Kidney capillary endothelial cell (primary cell): ENCODE measurements around the gene CLSTN2.

Source experiments
- DNase-seq: peaks from one replicate; pipeline ENCODE4 v3.0.0-alpha.2; 2018; ENCODE audit warnings: low spot score

CLSTN2 gene

DNA sequence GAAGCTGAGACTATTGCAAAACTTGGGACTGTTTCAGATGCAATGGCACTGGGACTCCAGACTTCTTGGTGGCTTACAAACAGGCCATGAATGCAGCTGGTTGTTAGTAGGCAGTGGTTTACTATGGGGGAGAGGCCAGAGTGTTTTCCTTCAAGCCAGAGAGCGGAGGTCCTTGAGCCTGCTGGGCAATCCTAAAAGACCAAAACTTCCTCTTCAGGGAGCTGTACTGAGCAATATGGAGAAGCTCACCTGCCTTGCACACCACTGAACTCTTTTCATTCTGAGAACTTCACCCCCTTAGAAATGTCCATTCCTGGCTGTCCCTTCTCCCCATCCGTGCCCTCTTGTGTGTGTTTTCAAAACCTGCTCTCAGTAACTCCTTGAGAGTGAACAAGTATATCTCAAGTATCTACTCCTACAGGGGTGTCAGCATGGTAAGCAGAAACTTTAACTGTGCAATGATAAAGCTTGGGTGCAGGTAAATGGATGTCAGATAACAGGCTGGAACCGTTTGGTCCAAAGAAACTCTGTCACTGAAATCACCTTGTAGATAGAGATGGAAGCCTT, 213.9 kb downstream of the CLSTN2 start:
- no peak for DNase-seq

DNA sequence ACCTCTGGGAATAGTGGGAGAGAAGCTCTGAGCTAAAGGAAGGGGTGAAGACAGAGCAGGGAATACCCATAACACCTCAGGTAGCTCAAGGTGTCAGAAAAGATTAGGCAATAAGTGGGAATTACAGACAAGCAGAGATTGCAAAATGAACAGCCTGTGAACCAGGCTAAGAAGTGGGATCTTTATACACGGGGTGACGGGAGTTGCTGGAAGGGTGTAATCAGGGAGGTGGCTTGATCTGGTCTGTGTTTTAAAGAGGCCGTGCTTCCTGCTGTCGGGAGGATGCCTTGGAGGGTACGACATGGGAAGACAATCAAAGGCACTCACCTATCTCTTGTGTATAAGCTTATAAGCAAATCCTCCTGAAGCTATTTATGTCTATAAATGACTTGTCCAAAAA, 216.3 kb downstream of the CLSTN2 start:
- no peak for DNase-seq

DNA sequence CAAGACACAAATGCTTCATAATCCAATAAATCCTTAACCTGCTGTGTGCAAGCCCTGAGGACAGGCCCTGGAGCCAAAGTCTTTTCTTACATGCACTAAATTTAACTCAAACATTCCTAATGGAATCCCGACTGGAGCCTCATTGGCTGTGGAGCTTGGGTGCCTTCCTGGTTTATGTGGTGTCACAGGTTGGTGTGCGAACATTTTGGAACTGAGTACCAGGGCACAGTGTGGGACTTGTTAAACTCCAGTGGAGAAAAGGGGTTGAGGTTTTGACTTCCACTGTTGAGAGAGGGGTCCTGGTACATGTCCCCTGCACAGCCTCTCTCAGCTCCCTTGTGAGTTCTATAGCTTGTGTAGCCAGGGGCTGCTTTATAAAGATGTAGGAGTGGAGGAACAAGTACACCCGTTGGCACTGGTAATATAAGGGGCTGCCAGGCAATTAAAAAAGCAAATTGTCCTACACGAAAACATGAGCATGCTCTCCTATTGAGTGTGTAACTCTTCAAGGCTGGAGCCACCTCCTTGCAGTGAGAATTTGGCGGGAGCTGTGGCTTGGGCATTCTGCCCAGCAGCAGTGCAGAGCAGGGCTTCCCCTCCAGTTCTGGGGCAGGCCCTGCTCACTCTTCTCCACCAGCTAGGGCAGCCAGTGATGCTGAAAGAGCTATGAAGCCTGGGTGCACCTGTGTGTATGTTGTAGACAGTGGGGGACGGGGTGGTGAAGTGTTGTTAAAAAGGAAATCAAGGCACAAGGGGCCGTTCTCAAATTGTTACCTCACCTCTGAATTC, 218.1 kb downstream of the CLSTN2 start:
- DNase-seq = no peak

DNA sequence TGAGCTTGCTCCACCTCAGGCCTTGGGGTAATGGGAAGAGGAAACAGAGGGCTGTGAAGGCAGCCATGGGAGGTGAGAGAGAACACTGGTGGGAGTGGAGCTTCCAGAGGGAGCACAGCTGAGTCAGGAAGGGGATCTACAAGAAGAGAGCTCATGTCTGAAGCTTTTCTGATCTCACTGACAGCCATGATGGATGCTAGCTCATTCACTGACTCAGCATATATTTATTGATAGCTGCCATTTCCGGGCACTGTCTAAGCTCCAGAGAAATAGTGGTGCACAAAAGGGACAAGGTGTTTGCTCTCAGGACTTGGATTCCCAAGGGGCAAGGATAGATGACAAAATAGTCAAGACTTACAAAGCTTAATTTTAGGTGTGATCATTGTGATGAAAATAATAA, 218.8 kb downstream of the CLSTN2 start:
- DNase-seq = no peak

DNA sequence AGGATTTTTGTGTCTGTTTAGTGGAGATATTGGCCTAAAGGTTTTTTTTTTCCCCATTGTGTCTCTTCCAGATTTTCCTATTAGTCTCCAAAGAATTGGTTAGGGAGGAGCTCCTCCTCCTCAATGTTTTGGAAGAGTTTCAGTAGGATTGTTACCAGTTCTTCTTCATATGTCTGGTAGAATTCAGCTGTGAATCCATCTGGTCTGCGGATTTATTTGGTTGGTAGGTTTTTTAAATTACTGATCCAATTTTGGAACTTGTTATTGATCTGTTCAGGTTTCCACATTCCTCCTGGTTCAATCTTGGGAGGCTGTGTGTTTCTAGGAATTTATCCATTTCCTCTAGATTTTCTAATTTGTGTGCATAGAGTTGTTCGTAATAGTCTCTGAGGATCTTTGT, 222.2 kb downstream of the CLSTN2 start:
- no peak for DNase-seq

DNA sequence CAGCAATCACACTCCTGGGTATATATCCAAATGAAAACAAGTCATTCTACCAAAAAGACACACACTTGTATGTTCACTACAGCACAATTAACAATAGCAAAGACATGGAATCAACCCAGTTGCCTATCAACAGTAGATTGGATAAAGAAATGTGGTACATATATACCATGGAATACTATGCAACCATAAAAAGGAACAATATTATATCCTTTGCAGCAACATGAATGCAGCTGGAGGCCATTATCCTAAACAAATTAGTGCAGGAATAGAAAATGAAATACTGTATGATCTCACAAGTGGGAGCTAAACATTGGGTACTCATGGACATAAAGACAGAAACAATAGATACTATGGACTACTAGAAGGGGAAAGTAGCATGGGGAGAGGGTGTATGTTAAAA, 224.7 kb downstream of the CLSTN2 start:
- no peak for DNase-seq

DNA sequence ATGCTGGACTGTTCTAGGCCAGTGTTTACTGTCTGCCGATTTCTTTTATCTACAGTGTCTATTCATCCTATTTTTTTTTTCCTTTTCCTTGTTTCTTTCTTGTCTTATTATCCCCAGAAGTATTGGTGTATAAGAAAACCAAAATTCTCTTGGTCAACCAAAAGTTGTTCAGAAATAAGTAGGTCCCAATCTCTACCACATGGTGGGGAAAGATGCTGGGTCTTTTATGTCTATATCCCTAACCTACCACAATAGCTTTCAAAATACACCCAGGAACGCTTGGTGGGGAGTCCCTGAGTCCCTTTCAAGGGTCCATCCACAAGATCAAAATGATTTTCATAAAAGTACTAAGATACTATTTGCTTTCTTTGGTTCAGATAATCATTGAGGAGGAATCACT, 225.6 kb downstream of the CLSTN2 start:
- no peak for DNase-seq

DNA sequence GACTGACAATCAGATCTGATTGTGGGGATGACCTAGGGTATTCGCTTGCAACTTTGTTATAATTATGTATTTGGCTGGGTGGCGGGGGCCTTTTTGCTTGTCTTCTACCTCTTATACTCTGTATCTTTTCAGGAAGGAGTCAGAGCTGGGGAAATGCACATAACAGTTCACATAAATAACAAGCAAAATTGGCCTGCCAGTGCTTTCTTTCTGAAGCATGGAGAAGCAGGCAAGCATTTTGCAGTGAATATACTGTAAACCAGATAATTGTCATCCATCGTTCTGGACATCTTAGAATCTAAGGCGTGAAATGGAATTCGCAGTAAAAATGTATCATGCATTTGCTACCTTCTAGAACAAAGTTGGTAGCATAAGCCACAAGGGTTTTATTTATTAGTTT, 227.6 kb downstream of the CLSTN2 start:
- no peak for DNase-seq

DNA sequence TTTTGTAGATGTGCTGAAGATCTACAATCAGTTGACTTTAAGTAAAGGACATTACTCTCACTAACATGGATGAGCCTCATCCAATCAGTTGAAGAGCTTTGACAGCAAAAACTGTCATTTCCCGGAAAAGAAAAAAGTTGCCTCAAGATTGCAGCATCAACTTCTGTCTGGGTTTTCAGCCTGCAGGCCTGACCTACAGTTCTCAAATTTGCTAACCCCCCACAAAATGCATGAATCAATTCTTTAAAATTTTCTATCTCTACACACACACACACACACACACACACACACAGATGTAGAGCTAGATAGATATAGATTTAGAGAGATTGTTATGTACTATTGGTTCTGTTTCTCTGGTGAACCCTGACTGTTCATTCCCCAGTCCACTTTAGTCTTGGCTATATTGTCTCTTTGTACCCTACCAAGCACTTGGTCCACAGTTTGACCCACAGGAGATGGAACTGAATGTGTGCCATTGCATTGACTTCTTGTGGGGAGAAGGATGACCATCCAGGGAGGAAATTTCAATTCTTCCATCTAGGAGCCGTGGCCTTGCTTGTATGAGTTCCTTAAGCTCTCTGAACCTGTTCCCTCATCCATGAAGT, 228.3 kb downstream of the CLSTN2 start:
- DNase-seq = no peak

DNA sequence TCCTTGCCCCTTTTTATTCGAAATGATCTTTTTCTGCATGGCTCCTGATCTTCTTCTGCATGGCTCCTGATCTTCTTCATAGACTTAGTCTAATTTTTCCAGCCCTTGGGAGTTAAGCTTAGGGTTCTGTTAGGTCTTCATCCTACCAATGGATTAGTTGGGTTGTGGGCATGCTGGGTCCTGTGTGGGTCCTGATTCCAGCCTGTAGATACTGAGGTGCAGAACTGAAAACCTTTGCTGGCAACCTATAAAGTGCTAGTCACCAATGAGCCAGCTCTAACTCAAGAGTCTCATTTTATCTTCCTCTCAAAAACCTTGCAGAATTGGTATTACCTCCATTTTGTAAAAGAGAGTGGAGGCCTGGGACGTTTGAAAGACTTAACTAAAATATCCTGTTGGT, 229.2 kb downstream of the CLSTN2 start:
- no peak for DNase-seq

DNA sequence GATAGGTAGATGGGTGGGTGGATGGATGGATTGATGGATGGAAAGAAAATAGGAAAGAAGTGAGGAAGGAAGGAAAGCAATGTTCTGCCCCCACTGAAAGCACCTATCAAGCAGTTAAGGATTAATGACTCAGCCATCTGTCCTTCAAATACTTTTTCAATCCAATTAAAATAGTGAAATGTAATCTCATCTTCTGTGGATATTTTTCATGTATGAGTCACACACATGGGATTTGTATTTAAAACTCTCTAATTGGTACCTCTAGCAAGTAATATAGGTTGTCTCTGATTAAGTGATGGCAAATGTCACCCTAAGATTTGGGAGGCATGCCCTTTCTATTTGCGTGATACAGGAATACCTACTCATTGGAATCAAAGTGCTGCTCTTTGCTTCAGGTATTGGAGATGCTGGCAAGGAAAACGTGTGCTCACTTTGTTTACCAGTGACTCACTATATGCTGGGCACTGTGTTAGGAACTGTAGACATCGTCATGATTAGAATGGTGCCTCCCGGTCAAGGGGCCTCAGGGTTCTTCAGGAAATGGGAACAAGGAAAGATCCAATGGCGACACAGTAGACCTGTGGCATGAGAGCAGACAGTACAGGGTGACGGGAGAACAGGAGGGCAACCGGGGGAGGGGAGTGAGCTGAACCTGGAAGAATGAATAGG, 230.1 kb downstream of the CLSTN2 start:
- DNase-seq = no peak

DNA sequence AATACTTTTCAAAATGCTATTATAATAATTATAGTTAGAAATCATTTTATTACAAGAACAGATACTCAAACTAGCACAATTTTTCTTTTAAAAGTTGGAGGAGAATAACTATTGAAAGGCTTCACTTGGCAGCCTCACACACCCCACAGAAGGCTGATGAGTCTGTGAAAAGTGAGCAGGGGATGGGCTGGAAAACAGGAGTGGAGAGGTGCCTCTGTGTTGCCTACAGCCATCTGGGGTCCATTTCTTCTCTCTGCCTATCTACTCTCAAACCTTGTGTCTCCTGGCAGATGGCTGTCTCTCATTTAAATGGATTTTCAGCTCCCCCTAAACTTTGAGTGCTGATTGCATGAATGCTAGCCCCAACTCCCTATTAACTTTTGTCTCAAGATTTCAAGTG, 230.8 kb downstream of the CLSTN2 start:
- no peak for DNase-seq

DNA sequence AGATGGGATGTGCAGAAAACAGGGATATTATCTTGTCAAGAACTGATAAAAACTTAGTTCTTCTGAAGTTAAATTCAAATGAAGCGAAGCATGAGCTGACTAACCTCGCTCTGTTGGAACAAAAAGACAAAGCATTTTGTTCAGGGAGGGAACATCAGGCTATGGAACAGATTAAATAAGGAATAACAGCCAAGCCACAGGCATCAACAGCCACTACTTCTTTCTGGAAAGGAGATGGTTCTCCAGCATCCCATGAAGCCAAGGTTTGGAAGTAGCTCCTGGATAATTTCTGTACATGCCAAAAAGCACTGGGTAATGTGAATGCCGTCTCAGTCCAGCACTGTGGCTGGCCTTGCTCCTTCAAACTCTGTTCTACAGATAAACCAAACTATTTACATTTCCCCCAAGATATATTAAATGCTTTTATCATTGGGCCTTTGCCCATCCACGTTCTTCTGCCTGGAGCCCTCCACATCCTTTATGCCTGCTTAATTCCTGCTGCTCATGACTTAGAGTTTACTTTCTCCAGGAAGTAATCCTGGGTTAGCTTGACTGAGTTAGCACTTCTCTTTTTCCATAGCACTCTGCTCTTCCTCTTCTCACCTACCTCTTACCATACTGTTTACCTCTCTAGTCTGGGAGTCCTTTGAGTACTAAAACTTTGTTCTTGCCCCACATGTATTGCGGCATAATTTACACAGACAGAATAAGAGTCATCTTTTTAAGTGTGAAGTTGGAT, 232.0 kb downstream of the CLSTN2 start:
- DNase-seq = no peak

DNA sequence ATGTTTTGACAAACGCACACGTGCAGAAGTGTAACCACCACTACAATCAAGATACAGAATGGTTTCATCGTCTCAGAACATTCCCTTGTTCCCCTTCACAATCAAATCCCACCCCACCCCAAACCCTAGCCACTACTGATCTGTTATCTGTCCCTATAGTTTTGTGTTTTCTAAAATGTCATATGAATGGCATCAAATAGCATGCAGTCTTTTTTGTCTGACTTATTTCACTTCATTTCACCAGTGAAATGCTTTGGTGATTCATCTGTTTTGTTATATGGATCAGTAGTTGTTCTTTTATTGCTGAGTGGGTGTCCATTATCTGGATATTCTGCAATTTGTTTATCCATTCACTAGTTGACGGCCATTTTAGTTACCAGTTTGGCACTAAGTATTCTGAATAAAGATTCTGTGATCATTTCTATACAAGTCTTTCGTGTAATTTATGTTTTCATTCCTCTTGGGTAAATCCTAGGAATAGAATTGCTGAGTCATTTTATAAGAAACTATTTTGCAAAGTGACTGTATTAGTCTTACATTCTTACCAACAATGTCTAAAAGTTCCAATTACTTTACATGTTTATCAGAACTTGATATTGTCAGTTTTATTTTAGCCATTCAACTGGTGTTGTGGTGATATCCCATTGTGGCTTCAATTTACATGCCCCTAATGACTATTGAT, 232.8 kb downstream of the CLSTN2 start:
- DNase-seq = no peak

DNA sequence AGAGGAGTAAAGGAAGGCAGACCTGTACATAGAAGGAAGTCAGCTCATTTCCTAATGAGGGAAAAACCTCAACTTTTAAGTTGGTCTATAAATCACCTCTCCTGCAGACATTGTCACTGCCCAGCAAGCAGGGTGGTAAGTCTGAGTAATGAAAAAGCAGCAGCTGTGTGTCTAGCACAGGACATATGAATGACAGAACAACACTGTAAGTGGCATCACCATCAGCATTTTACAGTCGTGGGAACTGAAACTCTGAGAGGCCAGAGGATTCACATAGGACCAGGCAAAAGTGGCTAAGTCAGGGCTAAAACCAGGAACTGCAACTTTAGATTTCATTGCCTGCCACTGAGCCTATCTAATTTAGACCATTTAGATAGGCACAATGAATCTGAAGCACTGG, 235.6 kb downstream of the CLSTN2 start:
- DNase-seq = no peak

DNA sequence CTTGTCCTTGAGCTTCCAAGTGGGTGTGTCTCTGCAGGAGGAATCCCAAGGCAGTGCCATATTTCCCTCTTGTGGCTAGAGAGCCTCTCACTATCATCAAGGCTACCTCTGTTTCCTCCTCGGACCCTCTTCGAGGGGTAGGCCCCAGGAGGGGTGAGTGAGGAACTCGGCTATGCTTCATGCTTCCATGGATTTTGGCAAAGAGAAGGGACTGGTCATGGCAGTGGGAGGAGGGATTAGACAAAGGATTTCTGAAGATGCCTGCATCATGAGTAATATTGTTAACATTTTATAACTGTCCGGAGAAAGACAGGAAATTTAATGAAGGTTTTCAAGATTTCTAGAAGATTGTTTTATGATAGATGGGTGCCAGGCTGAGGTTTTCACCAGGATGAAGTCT, 241.5 kb downstream of the CLSTN2 start:
- no peak for DNase-seq

DNA sequence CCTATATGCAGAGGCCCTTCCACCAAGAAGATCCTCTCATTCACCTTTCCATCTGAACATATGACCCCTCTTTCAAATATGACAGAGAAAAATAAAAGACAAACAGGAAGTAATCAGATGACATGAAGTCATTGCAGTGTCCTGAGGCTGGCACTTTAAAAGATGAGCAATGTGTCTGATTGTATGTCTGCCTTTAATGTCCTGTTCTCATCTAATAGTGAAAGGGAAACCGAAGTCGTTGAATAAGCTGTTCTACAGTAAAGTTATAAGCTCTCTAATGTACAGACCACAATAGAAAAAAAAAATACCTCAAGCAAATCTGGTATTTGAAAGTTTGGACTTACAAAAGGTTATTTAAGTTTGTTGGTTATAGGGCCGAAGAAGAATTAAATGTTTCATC, 243.0 kb downstream of the CLSTN2 start:
- DNase-seq = no peak

DNA sequence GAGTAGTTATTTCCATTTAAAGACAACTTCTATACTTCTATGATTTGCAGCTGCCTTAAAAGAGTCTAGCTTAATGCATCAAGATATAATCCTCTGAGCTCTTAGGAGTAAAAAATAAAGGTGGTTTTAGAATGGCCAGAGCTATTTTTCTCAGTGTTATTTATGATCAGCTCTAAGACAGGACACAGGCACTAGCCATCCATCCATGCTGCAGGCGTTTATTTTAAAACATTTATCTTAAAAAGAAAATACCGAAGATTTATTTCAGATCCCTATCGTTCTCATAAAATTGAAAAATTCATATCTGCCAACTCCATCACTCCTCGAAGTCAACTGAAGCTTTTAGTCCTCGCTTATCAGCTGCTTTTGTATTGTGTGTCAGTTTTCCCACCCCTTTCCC, 243.5 kb downstream of the CLSTN2 start:
- DNase-seq = no peak

DNA sequence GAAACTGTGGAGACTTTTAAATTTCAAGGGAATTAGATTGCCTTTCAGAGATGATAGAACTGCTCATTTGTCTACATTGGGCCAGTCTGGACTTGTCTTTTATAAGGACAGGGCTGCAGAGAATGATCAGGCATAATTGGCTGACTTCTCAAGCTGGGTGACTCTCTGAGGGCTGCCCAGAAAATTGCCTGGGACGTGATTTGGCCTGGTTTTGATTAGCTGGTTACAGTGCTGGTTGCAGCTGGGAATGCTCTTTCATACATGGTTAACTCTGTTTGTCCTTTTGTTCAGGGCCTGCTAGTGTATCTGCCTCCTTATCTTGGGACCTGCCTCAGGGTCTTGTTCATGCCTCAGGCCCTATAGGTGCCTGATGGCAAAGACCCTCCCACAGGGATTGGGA, 245.6 kb downstream of the CLSTN2 start:
- DNase-seq = no peak

DNA sequence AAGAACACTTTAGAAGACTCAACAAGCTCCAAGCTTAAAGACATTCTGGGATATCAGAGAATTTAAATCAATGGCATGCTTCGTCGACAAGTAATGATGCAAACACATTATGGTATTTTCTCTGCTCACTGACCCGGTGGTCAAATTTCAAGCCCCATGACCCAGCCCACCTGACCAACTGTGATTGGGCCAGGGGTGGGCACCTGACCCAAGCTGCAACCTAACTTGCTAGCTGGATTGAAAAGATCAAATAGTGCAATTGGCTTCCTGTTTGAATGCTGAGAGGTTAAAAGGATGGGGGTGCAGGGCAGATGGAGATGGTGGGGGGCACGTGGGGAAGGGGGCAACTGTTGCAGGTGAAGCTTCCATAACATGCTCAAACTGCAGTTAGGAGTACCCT, 250.4 kb downstream of the CLSTN2 start:
- no peak for DNase-seq

DNA sequence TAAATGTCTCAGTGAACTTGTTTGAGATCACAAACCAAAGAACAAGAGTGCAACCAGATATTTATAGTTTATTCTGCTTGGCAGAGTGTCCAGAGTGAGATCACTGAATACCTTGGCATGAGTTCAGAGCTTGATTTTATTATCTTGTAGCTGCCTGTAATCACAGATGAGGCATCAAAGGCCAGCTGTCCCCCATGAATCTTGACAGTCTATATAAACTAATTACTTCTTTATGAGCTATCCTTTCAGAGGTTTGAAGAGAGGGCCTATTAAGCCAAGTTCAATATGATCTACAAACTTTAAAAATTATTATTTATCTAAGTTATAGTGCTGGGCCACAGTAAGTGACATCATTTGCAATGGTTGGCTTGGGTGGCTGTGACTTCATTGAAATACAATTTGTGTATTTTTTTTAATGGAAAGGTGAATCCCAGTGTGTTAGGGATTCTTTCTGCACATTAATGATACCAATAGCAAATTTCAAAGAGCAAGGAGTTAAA, 251.5 kb downstream of the CLSTN2 start:
- no peak for DNase-seq

DNA sequence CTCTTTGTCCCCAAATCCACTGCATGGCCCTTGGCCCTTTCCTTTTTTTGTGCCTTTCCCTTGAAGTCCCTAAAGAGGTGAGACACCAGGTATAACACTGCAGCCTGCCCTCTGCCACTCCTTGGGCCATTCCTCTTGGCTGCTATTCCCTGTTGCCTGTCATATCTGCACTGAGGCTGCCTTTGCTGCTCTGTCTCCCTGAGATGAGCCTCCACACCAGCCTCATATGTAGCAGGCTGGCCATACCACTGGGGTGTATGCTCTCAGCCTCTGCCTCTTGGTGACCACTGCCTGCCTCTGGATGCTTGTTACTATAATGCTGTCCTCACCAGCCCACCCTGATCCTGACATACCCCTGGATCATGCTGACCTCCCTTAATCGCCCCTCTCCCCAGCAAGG, 252.0 kb downstream of the CLSTN2 start:
- DNase-seq = no peak
